GM12865 (cell line): ENCODE data around the gene RNU11.
"Not testable (repeated sequence)": the region's sequence is repeated elsewhere in the genome, so short reads cannot be mapped to it uniquely, and the experiment has no call there.

Source experiments
- DNase-seq: peaks from one replicate; pipeline ENCODE4 v3.0.0; 2010; ENCODE audit warnings: low read depth
- H3K4me3 ChIP-seq: 2 replicates; pipeline ENCODE4 v1.5.1; 2011; ENCODE audit warnings: mild to moderate bottlenecking, low read depth, low read length, control low read depth
- TF ChIP-seq, protein P1 (sequence below): IDR thresholded peaks from 2 replicates; pipeline ENCODE4 v1.5.1; 2011; ENCODE audit warnings: low read length, control low read depth, low read depth, inconsistent platforms; ENCODE audit not compliant: insufficient read depth; ENCODE audit errors: missing control alignments

The RNU11 gene

DNA sequence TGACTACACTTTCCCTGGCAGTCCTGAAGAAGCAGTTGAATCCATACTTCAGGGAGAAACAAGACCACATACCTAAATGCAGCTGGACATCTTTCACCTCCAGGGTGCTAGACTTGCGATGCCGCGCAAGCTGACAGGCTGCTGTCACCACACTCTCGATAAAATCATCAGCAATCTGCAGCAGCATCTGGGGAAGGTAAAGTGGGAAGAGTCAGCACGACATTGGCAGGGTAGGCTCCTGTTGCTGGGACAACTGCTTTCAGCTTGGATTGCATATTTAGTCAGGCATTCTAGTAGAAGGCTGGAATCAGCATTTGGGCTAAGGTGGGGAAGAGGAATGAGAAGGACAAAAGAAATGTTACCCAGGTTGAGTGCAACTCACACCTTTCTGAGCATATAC is 35.2 kb upstream of the RNU11 start:
- no peak for DNase-seq
- no peak overlapping the region for H3K4me3 ChIP-seq

DNA sequence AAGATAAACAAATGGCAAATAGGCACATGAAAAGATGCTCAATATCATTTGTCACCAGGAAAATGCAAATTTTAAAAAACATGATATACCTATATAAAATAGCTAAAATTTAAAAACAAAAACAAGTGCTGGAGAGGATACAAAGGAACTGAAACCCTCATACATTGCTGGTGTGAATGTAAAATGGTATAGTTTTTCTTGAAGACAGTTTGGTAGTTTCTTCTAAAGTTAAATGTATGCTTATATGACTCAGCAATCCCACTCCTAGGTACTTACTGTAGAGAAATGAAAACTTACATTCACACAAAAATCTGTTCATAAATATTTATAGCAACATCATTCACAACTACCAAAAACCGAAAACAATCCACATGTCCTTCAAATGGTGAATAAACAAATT is 16.7 kb upstream of the RNU11 start:
- DNase-seq = peak; percentile 50
- no peak overlapping the region for H3K4me3 ChIP-seq
- TF ChIP-seq, protein P1, sequence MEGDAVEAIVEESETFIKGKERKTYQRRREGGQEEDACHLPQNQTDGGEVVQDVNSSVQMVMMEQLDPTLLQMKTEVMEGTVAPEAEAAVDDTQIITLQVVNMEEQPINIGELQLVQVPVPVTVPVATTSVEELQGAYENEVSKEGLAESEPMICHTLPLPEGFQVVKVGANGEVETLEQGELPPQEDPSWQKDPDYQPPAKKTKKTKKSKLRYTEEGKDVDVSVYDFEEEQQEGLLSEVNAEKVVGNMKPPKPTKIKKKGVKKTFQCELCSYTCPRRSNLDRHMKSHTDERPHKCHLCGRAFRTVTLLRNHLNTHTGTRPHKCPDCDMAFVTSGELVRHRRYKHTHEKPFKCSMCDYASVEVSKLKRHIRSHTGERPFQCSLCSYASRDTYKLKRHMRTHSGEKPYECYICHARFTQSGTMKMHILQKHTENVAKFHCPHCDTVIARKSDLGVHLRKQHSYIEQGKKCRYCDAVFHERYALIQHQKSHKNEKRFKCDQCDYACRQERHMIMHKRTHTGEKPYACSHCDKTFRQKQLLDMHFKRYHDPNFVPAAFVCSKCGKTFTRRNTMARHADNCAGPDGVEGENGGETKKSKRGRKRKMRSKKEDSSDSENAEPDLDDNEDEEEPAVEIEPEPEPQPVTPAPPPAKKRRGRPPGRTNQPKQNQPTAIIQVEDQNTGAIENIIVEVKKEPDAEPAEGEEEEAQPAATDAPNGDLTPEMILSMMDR = no peak

More for the DNA sequence above, 35.2 kb upstream of the RNU11 start:
- TF ChIP-seq, protein P1 = no peak

DNA sequence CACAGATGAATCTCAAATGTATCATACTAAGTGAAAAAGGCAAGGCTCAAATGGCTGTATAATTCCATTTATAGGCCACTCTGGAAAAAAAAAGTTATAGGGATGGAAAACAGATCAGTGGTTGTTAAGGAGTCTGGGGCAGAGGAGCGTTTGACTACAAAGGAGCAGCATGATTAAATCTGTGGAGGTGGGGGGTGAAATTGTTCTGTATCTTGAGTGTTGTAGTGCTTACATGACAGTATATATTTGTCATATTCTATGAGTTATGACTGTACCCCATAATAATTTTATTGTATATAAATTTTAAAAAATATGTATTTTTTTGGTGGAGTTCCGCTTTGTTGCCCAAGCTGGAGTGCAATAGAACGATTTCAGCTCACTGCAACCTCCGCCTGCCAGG is 15.8 kb upstream of the RNU11 start:
- no peak for DNase-seq
- H3K4me3 ChIP-seq = no peak overlapping the region
- TF ChIP-seq, protein P1 = no peak

DNA sequence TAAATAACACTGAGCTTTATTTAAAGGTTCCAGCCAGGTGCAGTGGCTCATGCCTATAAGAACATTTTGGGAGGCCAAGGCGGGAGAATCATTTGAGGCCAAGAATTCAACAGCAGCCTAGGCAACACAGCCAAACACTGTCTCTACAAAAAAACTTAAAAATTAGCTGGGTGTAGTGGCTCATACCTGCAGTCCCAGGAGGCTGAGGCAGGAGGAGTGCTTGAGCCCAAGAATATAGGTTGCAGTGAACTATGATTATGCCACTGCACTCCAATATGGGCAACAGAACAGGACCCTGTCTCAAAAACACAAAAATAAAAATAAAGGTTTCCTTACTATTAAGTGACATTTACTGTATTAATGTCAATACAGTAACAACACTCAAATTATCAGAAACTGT is 7.6 kb upstream of the RNU11 start:
- H3K4me3 ChIP-seq = no peak overlapping the region
- DNase-seq = peak; percentile 62
- TF ChIP-seq, protein P1 = peak; percentile 44

DNA sequence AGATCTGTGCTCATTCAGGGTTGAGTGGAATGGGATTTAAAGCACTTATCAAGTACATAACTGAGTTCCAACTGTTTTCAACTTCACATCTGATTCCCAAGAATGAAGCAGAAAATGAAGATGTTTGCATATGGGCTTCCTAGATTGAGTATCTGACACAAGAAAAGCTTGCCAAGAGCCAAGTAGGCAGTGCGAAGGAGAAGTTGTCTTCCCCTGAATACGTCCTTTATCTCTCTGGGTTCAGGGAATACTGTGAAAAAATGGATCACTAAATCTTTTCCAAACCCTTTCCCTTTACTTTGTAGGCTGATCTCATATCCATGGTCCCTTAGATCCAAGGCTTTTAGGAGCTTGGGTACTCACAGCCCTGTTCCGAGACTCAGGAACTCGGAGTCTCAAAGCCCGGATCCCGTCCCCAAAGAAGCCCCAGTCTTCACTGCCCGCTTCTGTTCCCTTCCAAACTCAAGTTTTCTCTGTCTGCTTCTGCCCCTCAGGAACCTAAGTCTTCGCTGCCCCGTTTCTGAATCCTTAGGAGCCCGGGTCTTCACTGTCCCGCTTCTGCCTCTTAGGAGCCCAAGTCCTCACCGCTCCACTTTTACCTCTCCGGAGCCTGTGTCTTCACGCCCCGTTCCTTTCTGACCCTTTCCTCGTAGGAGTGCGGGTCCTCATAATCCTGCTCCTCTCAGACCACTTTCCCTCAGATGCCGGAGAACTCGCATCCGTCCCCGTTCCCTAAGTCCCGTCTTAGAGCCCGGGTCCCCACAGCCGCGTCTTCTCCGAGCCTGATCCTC is 6.1 kb upstream of the RNU11 start:
- H3K4me3 ChIP-seq = peak overlapping the region; percentile 82
- no peak for DNase-seq
- TF ChIP-seq, protein P1 = no peak

DNA sequence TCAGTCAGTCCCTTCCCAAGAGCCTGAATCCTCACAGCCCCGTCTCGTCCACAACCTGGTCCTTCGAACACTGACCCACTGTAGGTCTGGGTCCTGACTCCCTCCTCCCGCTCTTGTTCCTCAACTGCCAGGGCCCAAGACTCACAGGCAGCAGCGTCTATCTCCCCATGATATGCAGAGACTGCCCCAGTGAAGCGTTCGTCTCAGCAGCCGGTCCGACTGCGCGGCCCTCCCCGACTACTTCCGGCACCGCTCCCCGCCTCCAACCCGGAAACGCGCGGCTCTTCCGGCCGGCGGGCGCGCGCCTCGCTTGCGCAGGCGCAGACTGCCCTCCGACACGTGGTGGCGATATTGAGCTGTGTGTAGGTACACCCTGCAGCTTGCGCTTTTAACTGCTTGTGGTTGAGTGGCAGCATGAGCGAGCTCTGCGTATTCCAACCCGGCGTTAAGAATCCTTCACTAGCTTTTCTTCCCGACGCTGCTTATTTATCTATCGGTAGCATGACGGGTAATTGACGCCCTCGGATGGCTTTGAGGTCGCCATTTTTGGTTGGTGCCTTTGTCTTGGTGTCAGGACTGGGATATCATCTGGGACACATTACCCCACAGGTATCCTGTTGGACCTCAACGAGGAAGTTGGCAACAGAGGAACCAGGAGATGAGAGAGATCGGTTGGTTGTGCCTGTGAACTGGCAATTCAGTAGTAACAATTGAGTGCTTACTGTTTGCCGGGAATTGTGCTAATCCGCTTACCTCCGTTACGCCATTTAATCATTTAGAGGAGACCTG is 5.4 kb upstream of the RNU11 start, which contains the start of gene TAF12:
Gene TAF12 (minus strand): TSS at position 221 of the 789 bp plus-strand sequence. CDS start 20,986 bp downstream, outside the sequence.
- TF ChIP-seq, protein P1 = peak; percentile 36
- DNase-seq = peak; percentile 98
- peak within 1 kb of the TSS; percentile 82 for H3K4me3 ChIP-seq

DNA sequence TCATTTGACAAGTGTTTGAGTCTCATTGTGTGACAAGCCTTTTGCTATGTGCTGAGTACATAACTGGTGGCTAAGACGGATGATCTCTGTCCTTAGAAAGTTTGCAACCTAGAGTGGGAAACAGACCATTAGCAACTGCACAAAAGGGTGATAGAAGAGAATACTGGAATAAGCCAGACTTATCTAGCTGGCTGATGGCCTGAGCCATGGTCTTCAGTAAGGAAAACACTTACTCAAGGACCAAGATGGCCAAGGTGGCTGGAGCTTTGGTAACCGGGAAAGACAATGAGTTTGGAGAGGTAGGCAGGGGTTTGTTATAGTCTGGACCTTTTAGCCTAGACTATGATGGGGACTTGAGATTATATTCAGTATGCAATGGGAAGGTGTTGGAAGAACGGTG is 3.9 kb upstream of the RNU11 start:
- no peak for DNase-seq
- TF ChIP-seq, protein P1 = no peak
- H3K4me3 ChIP-seq = peak overlapping the region; percentile 67

DNA sequence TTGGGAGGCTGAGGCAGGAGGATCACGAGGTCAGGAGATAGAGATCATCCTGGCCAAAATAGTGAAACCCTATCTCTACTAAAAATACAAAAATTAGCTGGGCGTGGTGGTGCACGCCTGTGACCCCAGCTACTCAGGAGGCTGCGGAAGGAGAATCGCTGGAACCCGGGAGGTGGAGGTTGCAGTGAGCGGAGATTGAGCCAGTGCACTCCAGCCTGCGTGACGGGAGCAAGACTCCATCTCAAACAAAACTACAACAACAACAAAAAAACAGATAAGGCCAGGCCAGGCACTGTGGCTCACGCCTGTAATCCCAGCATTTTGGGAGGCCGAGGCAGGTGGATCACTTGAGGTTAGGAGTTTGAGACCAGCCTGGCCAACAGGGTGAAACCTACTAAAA is 3.0 kb upstream of the RNU11 start:
- DNase-seq, H3K4me3 ChIP-seq: not testable (repeated sequence)
